Measurements from ENCODE around the gene MUC12.

GRCh38 chr7:100947792-100948191 is 21.6 kb upstream of the MUC12 start:
- TF ChIP-seq CTCF (IDR thresholded peaks at IDR 0.05) = no peak
- no peak for TF ChIP-seq POLR2A (IDR thresholded peaks at IDR 0.05; ENCODE audit: low read depth)
- no peak for TF ChIP-seq POLR2AphosphoS5 (IDR thresholded peaks at IDR 0.05)
- no peak for TF ChIP-seq EP300 (IDR thresholded peaks at IDR 0.05)

Measured in esophagus muscularis mucosa (tissue), 4 donors.